HG03045 (cell line): ENCODE measurements around the gene ELOVL3.
"Not testable (repeated sequence)": the region's sequence is repeated elsewhere in the genome, so short reads cannot be mapped to it uniquely, and the experiment has no call there.

Experiments
- ATAC-seq: cut with Tn5 transposase; IDR thresholded peaks from one replicate; pipeline ENCODE4 v1.9.1; 2021; ENCODE audit warnings: mild to moderate bottlenecking, moderate library complexity; ENCODE audit not compliant: unreplicated experiment

Gene ELOVL3

GRCh38 chr10:102225646-102226541, at the start of gene ELOVL3:
ELOVL3 (plus strand) TSS chr10:102226299; CDS start chr10:102226549, 250 bp downstream.
- peak; percentile 94 for ATAC-seq

GRCh38 chr10:102184606-102185005, 41.5 kb upstream of the ELOVL3 start:
- no peak for ATAC-seq

- ATAC-seq: no peak
Measured at GRCh38 chr10:102185272-102185671, 40.8 kb upstream of the ELOVL3 start.

DNA sequence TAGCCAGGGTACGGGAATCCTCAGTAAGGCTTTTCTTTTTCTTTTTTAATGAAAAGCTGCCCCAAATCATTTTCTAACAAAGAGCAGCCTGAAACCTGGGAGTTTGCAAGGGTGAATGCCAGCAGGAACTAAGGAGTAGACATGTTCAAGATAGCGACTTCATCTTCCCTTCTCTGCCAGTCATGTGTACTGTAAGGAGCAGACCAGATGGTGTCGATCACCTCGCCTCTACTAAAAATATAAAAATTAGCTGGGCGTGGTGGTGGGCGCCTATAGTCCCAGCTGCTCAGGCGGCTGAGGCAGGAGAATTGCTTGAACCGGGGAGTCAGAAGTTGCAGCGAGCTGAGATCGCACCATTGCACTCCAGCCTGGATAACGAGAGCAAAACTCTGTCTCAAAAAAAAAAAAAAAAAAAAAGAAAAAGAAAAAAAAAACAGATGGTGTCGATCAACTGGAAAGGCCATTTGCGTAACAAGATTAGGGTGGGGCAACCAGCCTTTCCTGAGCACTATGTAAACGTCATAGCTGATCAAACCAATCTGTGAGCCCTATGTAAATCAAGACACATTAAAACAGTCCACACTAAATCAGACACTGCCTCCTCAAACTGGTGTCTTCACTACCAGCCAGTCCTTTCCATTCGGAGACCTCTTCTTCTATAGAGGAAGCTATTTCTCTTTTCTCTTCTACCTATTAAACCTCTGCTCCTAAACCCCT, 40.1 kb upstream of the ELOVL3 start:
- no peak for ATAC-seq

DNA sequence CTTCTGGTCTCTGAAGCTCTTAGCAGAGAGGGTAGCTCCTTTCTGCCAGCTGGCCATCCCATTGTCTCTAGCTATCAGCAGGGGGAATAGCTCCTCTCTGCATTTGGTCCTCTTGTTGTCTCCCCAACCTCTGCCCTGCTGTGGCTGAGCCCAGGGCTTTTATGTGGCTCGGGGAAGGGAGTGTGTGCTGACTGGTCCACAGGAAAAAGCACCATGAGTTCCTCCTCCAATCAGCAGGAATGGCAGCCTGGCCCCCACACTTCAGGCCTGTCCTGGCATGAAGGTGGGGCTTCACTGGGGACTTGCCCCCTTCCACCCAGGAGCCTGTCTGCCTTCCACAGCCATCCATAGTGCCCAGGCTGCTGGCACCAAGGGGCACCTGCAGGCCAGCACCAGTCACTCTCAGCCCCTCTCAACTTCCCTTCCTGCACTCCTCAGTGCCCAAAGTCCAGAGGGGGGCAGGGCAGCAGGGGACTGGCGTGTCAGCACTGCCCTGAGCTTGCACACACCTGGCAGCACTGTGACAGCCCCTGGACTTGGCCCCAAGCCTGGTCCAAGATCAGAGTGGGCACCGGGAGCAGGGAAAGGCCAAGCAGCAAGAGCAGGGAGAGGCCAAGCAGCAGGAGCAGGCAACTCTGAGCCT, 37.7 kb upstream of the ELOVL3 start:
- no peak for ATAC-seq

DNA sequence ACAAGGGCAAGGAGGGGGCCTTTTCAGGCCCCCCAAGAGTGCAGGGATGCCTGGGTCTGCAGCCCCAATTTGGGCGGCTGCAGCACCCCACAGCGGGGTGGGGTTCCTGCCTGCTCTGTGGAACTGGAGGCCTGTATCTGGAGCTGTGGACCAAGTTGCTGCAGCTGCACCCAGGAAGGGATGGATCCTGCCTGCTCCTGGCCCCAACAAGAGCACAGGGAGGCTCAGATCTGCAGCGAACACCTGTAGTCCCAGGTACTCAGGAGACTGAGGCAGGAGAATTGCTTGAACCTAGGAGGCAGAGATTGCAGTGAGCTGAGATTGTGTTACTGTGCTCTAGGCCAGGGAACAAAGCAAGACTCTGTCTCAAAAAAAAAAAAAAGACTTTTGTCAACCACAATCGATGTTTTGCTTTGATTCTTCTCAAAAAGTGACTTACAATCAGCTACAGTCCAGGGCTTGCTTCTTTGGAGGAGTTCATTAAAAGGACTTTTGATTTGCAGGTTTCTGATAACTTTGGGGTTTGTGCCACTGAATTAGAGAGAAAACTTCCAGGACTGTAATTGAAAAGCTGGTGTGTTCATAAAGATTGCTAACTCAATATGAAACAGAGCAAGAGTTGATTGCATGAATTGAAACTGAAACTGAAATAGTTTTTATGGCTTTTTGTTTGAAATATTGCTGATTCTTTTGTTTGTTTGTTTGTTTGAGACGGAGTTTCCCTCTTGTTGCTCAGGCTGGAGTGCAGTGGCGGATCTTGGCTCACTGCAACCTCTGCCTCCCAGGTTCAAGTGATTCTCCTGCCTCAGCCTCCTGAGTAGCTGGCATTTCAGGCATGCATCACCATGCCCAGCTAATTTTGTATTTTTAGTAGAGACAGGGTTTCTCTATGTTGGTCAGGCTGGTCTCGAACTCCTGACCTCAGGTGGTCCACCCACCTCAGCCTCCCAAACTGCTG, 36.9 kb upstream of the ELOVL3 start:
- not testable (repeated sequence) for ATAC-seq

- no peak for ATAC-seq
Measured at GRCh38 chr10:102191956-102192355, 34.1 kb upstream of the ELOVL3 start.

- no peak for ATAC-seq
Measured at GRCh38 chr10:102195296-102195870, 30.7 kb upstream of the ELOVL3 start.

- no peak for ATAC-seq
Measured at GRCh38 chr10:102196893-102197292, 29.2 kb upstream of the ELOVL3 start.

DNA sequence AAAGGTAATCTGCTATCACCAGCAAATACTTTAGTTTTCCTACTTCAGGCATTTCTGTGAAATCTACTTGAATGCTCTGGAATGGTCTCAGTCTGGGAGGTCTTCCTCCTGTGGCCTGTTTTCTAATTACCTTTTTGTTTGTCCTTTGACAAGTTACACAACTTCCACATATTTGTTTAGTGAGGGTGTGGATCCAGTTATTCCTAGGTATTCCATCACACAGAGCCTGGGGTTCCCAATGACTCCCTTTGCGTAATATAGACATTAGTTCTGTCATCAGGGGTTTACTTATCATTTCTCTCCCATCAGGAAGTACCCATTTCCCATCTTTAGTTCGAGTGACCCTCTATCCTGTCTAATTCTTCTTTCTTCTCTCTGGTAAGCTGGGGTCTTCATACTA, 28.1 kb upstream of the ELOVL3 start:
- ATAC-seq: no peak

DNA sequence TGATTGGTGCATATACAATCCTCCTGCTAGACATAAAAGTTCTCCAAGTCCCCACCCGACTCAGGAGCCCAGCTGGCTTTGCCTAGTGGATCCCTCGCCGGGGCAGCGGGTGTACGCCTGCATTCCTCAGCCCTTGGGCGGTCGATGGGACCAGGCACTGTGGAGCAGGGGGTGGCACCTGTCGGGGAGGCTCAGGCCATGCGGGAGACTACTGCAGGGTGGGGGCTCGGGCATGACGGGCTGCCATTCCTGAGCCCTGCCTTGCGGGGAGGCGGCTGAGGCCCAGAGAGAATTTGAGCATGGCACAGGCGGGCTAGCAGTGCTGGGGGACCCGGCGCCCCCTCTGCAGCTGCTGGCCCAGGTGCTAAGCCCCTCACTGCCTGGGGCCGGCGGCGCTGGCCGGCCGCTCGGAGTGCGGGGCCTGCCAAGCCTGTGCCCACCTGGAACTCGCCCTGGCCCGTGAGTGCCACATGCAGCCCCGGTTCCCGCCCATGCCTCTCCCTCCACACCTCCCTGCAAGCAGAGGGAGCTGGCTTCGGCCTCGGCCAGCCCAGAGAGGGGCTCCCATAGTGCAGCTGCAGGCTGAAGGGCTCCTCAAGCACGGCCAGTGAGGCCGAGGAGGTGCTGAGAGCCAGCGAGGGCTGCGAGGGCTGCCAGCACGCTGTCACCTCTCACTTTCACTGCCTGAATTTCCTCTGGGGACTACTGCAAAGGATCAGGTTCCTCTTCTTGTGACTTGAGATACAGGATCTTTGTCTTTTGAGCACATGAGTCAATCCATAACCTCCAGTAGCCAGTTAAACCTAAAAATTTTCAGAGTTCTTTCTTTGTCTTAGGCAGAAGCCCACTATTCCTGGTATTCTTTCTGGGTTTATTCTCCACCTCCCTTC, 25.1 kb upstream of the ELOVL3 start:
- ATAC-seq: no peak

DNA sequence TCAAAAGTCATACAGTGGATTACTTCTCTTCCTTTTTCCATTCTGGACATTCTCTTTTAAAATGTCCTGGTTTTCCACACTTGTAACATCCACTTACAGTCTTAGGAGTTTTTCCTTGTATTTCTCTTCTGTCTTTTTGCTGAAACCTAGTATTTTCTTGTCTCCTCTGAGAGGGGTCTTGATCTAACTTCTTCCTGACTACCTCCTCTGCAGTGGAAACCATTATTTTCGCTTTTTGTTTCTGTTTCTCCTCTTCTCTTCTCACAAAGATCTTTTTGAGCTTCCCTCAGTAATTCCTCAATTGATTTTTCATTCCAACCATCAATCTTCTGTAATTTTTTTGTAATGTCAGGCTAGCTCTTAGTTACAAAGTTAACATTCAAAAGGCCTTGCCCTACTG, 23.7 kb upstream of the ELOVL3 start:
- no peak for ATAC-seq

DNA sequence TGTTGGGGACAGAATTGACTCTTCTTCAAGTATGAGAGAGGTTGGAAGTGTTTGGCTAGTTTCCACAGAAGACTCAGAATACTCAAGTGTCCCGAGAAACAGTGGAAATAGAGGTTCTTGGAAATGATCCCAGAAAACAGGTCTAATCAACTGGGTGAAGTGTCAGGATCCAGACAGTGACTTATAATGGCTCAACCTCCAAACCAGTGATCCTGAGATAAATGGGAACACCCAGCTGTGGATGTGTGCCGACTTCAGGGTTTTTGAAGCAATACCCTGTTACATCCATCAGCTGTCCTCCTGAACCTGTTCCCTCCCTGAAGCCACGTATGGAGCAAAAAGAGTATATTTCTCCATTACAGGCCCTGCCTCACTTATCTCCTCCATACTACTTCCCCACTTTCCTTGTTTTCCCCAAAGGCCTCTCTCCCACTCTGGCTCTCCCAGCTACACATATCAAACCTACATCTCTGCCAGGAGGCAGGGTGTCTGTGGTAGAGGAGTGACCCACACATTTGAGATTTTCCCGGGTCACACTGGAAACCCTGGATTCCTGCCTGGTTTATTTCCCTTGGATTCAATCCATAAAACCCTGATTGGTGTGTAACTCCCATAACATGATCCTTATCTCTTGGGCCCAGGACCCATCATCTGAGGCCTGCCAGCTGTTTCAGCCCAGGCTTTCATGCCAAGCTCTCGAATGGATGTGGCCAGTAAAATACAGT, 17.6 kb upstream of the ELOVL3 start:
- no peak for ATAC-seq

- ATAC-seq: no peak
Measured at GRCh38 chr10:102211615-102212299, 14.3 kb upstream of the ELOVL3 start.

DNA sequence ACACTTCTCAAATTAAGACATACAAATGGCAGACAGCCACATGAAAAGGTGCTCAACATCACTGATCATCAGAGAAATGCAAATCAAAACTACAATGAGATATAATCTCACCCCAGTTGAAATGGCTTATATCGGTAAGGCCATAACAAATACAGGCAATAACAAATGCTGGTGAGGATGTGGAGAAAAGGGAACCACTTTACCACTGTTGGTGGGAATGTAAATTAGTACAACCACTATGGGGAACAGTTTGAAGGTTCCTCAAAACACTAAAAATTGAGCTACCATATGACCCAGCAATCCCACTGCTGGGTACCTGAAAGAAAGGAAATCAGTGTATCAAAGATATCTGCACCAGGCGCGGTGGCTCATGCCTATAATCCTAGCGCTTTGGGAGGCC, 12.5 kb upstream of the ELOVL3 start:
- not testable (repeated sequence) for ATAC-seq

DNA sequence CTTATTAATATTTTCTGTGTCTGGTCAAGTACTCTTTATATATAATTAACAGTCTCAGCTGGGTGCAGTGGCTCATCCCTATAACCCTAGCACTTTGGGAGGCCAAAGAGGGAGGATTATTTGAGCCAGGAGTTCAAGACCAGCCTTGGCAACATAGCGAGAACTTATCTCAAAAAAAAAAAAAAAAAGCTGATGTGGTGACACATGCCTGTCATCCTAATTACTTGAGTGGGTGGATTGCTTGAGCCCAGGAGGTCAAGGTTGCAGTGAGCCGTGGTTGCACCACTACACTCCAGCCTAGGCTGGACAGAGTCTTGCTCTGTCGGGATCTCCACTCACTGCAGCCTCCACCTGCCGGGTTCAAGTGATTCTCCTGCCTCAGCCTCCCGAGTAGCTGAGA, 6.7 kb upstream of the ELOVL3 start:
- no peak for ATAC-seq

- ATAC-seq: no peak
Measured at GRCh38 chr10:102220612-102221011, 5.5 kb upstream of the ELOVL3 start.

DNA sequence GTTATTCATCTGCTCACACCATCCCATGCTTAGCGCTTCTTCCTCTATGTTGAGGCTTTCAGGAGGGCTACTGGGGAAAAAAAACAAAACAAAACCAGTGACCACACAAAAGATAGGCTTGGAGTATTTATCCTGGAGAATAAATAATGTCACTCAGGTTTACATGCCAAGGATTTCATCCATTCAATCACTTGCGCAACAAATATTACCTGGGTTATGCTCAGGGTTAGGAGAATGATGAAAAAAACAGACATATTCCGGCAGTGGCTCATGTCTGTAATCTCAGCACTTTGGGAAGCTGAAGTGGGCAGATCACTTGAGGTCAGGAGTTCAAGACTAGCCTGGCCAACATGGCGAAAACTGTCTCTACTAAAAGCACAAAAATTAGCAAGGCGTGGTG, 3.3 kb upstream of the ELOVL3 start:
- no peak for ATAC-seq
